K562 (cell line): Measurements from ENCODE around the gene GYS1. TPM values are rescaled to one million over a fixed set of nuclear protein-coding genes. Genes with fewer than 3 reads are reported as not detected.
A peak's percentile ranks its signal among the peaks of the same experiment; 100 is the strongest.

Source experiments
- ATAC-seq: fragments of 200-7000 bp; cut with Tn5 transposase; 3 replicates; pipeline ENCODE4 v1.9.1; 2020; ENCODE audit warnings: moderate library complexity
- BruUV-seq: library from RNA; stranded (reverse); fragments of 400-500 nt; replicated peaks from 2 replicates; lab custom pipeline; 2021; lab: Mats Ljungman, UMichigan
- CTCF ChIA-PET: fragments of 300-600 bp; formaldehyde crosslinking; extraction: SDS; loops from one replicate; lab custom pipeline; 2021; ENCODE audit warnings: low intra/inter-chr PET ratio; lab: Yijun Ruan, JAX
- POLR2A ChIA-PET: fragments of 300-600, 350-650 bp; sonication (Branson Sonifier 250); formaldehyde crosslinking; extraction: SDS; loops from one replicate; lab custom pipeline; 2021; ENCODE audit warnings: antibody characterized with exemption, inconsistent platforms; lab: Yijun Ruan, JAX
- DNase-seq, 4 experiments: peaks; one replicate each; pipeline versions ENCODE4 v3.0.0 to v3.0.0-alpha.2; 2011 to 2018; ENCODE audit warnings: low spot score in 3 of 4, mixed read lengths in 3 of 4; ENCODE audit errors: extremely low read depth in 1 of 4
- FAIRE-seq: peaks from 2 replicates; lab custom pipeline; 2011; peaks lifted over from hg19 to GRCh38; lab: Jason Lieb, UNC
- H2AFZ ChIP-seq: 2 replicates; pipeline ENCODE4 v1.6.0; 2011; ENCODE audit warnings: low read depth, low read length, control low read depth, inconsistent platforms
- H3K27ac ChIP-seq: fragments of 200-600 bp; 3 replicates; pipeline ENCODE4 v1.8.0; 2011; ENCODE audit warnings: low read depth, mild to moderate bottlenecking, control low read depth, inconsistent platforms, low read length, moderate library complexity, mixed read lengths; ENCODE audit errors: extremely low read depth
- H3K27me3 ChIP-seq, 2 experiments: fragments of 300-600 bp in 1 of 2; 2 replicates in 1 of 2; 3 replicates in 1 of 2; pipeline versions ENCODE4 v1.6.0 to v1.8.0; 2011; ENCODE audit warnings: inconsistent platforms in 2 of 2, low read length in 2 of 2, mild to moderate bottlenecking in 1 of 2, mixed read lengths in 1 of 2, moderate library complexity in 1 of 2; ENCODE audit not compliant: control insufficient read depth in 2 of 2, insufficient read depth in 2 of 2
- H3K36me3 ChIP-seq: fragments of 300-600 bp; 3 replicates; pipeline ENCODE4 v1.8.0; 2011; ENCODE audit warnings: mild to moderate bottlenecking, low read length, inconsistent platforms; ENCODE audit not compliant: control insufficient read depth, insufficient read depth
- H3K4me1 ChIP-seq, 2 experiments: fragments of 200-600 bp in 1 of 2; replicated peaks in 1 of 2; 2 replicates in 1 of 2; 3 replicates in 1 of 2; pipeline versions ENCODE4 v1.5.1 to v1.8.0; 2011; ENCODE audit warnings: inconsistent platforms in 2 of 2, low read length in 2 of 2, mild to moderate bottlenecking in 1 of 2, mixed read lengths in 1 of 2, moderate library complexity in 1 of 2; ENCODE audit not compliant: control insufficient read depth in 2 of 2, insufficient read depth in 2 of 2
- H3K4me2 ChIP-seq: 2 replicates; pipeline ENCODE4 v1.6.1; 2011; ENCODE audit warnings: low read length, control low read depth, inconsistent platforms, mixed read lengths; ENCODE audit not compliant: insufficient read depth
- H3K4me3 ChIP-seq: fragments of 200-600 bp; sonication (generic), shearing (Covaris generic); 2 replicates; pipeline ENCODE4 v1.5.1; 2016; ENCODE audit warnings: control low read depth, inconsistent platforms
- H3K79me2 ChIP-seq: fragments of 200-600 bp; 3 replicates; pipeline ENCODE4 v1.8.0; 2011; ENCODE audit warnings: low read length, inconsistent platforms; ENCODE audit not compliant: control insufficient read depth, insufficient read depth
- H3K9ac ChIP-seq, 2 experiments: 2 replicates each; pipeline versions ENCODE4 v1.6.0 to v1.6.1; 2011; ENCODE audit warnings: low read depth in 2 of 2, low read length in 2 of 2, control low read depth in 1 of 2, inconsistent platforms in 1 of 2, mild to moderate bottlenecking in 1 of 2, mixed read lengths in 1 of 2; ENCODE audit not compliant: insufficient read depth in 1 of 2
- H3K9me1 ChIP-seq: one replicate; pipeline ENCODE4 v1.6.0; 2011; ENCODE audit warnings: inconsistent platforms, mild to moderate bottlenecking, low read length, moderate library complexity; ENCODE audit not compliant: control insufficient read depth, insufficient read depth
- H3K9me3 ChIP-seq: replicated peaks from 2 replicates; pipeline ENCODE4 v1.5.1; 2011; ENCODE audit warnings: low read depth, low read length, inconsistent platforms; ENCODE audit not compliant: control insufficient read depth, insufficient read depth
- H4K20me1 ChIP-seq: replicated peaks from 2 replicates; pipeline ENCODE4 v1.6.1; 2011; ENCODE audit warnings: low read length, inconsistent platforms, mixed read lengths; ENCODE audit not compliant: control insufficient read depth, insufficient read depth
- BCOR ChIP-seq: fragments of 450-650 bp; IDR thresholded peaks from 2 replicates; pipeline ENCODE4 v1.6.1; 2016
- CEBPB ChIP-seq: fragments of 450-650 bp; IDR thresholded peaks from 2 replicates; pipeline ENCODE4 v1.6.1; 2016; ENCODE audit warnings: missing genetic modification characterization, missing compliant biosample characterization
- CHD1 ChIP-seq: fragments of 200-600 bp; sonication (generic); IDR thresholded peaks from one replicate; pipeline ENCODE4 v1.6.1; 2012; ENCODE audit warnings: mild to moderate bottlenecking, moderate library complexity, low read length, inconsistent platforms
- FOXP1 ChIP-seq: sonication (generic); formaldehyde crosslinking; IDR thresholded peaks from 2 replicates; pipeline ENCODE4 v1.8.0; 2022; ENCODE audit warnings: mild to moderate bottlenecking, missing genetic modification reagents
- HDAC1 ChIP-seq, 2 experiments: fragments of 450-650 bp; IDR thresholded peaks; 2 replicates each; pipeline ENCODE4 v1.6.1; 2016 to 2017; ENCODE audit warnings: inconsistent platforms in 1 of 2, mild to moderate bottlenecking in 1 of 2, moderate library complexity in 1 of 2
- NR2C1 ChIP-seq, 2 experiments: fragments of 450-650 bp; IDR thresholded peaks; 2 replicates each; pipeline ENCODE4 v1.6.1; 2017; ENCODE audit warnings: mild to moderate bottlenecking in 2 of 2, antibody characterized with exemption in 1 of 2, inconsistent platforms in 1 of 2, missing compliant biosample characterization in 1 of 2, missing genetic modification characterization in 1 of 2
- PHF20 ChIP-seq: fragments of 450-650 bp; IDR thresholded peaks from 2 replicates; pipeline ENCODE4 v1.6.1; 2018; ENCODE audit not compliant: partially characterized antibody
- RBM25 ChIP-seq: fragments of 200-400 bp; formaldehyde crosslinking; IDR thresholded peaks from 2 replicates; pipeline ENCODE4 v1.6.1; 2018; ENCODE audit warnings: low read length, low read depth, moderate library complexity; ENCODE audit not compliant: severe bottlenecking
- RCOR1 ChIP-seq, 2 experiments: IDR thresholded peaks; 2 replicates each; pipeline ENCODE4 v1.6.1; 2012; ENCODE audit warnings: low read depth in 2 of 2, low read length in 2 of 2, borderline replicate concordance in 1 of 2, improper control_type of control experiment in 1 of 2
- RFX7 ChIP-seq: fragments of 250-450 bp; sonication (Bioruptor Pico); IDR thresholded peaks from 2 replicates; pipeline ENCODE4 v1.5.1; 2021; ENCODE audit warnings: mild to moderate bottlenecking
- SPI1 ChIP-seq: IDR thresholded peaks from 2 replicates; pipeline ENCODE4 v1.6.1; 2011; ENCODE audit warnings: low read depth, low read length, control low read depth, borderline replicate concordance
- ZBTB33 ChIP-seq: sonication (generic); formaldehyde crosslinking; IDR thresholded peaks from 2 replicates; pipeline ENCODE4 v1.8.1; 2023; ENCODE audit warnings: mild to moderate bottlenecking, missing genetic modification reagents
- ZFP36 ChIP-seq: fragments of 150-350 bp; IDR thresholded peaks from 2 replicates; pipeline ENCODE4 v1.6.1; 2018; ENCODE audit warnings: low read length, low read depth; ENCODE audit not compliant: partially characterized antibody
- ZNF121 ChIP-seq: sonication (generic); formaldehyde crosslinking; conservative IDR thresholded peaks from 2 replicates; pipeline ENCODE4 v1.8.0; 2022; ENCODE audit warnings: missing genetic modification reagents
- ZNF668 ChIP-seq: fragments of 250-450 bp; sonication (Bioruptor Pico); IDR thresholded peaks from 2 replicates; pipeline ENCODE4 v1.8.0; 2022; ENCODE audit warnings: mild to moderate bottlenecking, inconsistent platforms
- ZNF764 ChIP-seq: fragments of 250-450 bp; sonication (Bioruptor Pico); IDR thresholded peaks from 2 replicates; pipeline ENCODE4 v1.4.0; 2020; ENCODE audit warnings: low read depth, mild to moderate bottlenecking, moderate library complexity
- WGBS: fragments of 100-300 bp; shearing (Covaris generic); methylation state at CpG from one replicate; pipeline ENCODE4 v1.1.6; 2016; ENCODE audit warnings: low coverage, mixed read lengths; ENCODE audit not compliant: insufficient coverage; ENCODE audit errors: missing lambda C conversion rate; 5-methylcytosine and 5-hydroxymethylcytosine counted together
- in situ Hi-C: fragments of 300-500 bp; cut with MboI; formaldehyde crosslinking; loops from 4 replicates; pipeline ENCODE4 v1.15.0; 2018; ENCODE audit warnings: inconsistent platforms, mixed read lengths
- intact Hi-C: fragments of 100-400 bp; cut with micrococcal nuclease; formaldehyde crosslinking; loops from 2 replicates; pipeline ENCODE4 v1.14.2; 2022
- polyA plus RNA-seq, 8 experiments: library from polyadenylated mRNA; depleted of rRNA in 4 of 8; stranded (reverse) in 5 of 8; unstranded in 3 of 8; fragments of >200 nt; fragmentation: Nextera tagmentation in 2 of 8; fragmentation: Illumina TruSeq in 1 of 8; extraction: Ambion mirVana in 2 of 8; extraction: Trizol in 1 of 8; gene quantifications; 2 replicates each; pipeline versions ENCODE4 v1.2.1 to v1.2.3, GENCODE V29; 2011 to 2014; ENCODE audit warnings: inconsistent platforms in 1 of 8, missing spikeins in 1 of 8
- total RNA-seq, 7 experiments: library from RNA; depleted of rRNA in 6 of 7; stranded (reverse); fragments of >200 nt in 6 of 7; fragmentation: Illumina TruSeq in 2 of 7; extraction: Trizol in 2 of 7; gene quantifications; 2 replicates each; pipeline versions ENCODE4 v1.2.1 to v1.2.3, GENCODE V29; 2011 to 2021; ENCODE audit warnings: low replicate concordance in 1 of 7

Gene GYS1
- total and polyA plus RNA-seq, 9 of the 15 experiments (the other 6 are each of a cell fraction or from before 2014, with no cell fraction given) = 1.9 to 31.1 (median 15.2) TPM

DNA sequence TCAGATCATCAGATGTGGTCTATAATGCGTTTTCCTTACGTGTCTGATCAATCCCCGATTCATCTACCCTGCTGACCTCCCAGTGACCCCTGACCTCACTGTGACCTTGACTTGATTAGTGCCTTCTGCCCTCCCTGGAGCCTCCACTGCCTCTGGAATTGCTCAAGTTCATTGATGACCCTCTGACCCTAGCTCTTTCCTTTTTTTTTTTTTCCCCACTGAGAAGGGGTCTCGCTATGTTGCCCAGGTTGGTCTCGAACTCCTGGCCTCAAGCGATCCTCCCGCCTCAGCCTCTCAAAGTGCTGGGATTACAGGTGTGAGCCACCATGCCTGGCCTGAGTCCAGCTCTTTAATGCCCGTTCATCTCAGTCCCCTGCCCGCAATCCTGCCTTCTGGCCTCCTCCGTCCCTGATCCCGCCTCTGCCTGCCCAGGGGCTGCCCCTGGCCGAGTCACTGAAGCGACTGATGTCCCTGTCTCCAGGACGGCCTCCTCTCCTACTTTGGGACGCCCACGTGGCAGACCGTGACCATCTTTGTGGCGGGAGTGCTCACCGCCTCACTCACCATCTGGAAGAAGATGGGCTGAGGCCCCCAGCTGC is 32.0 kb downstream of the GYS1 start (continued):
- TF ChIP-seq ZNF764 (CRISPR knock-in tag) (no peak), HDAC1 (IDR thresholded peaks at IDR 0.05) (peak in 1 of 2 experiments; percentile 28; a peak in 1 of 4 replicates), ZNF121 (CRISPR knock-in tag) (peak; percentile 91), NR2C1 (IDR thresholded peaks at IDR 0.05) (peak; percentile 90), NR2C1 (tag; IDR thresholded peaks at IDR 0.05) (peak; percentile 89)

GRCh38 chr19:48959341-48960239 is 33.5 kb downstream of the GYS1 start:
- H2AFZ ChIP-seq = no peak overlapping the region
- WGBS = 66% methylated on average over 13 of the region's 16 CpGs
- no peaks in the 10 kb centered on the region for H3K9me3 ChIP-seq
- CTCF ChIA-PET = no interaction called here
- H3K79me2 ChIP-seq = peaks cover 42% of the 10 kb centered on the region
- no peaks in the 10 kb centered on the region for H3K27me3 ChIP-seq
- H3K4me3 ChIP-seq = no peak overlapping the region
- peaks cover 22% of the 10 kb centered on the region for H3K36me3 ChIP-seq
- H3K9ac ChIP-seq = no peak overlapping the region
- intact Hi-C loops = no loop called here
- FAIRE-seq (no peak), DNase-seq (no peak), ATAC-seq (no peak)
- no peaks in the 10 kb centered on the region for H3K9me1 ChIP-seq
- POLR2A ChIA-PET = interaction anchor here (0.6 to 1.6 kb wide), 6 partner anchors 8 to 90 kb away, joined by 3 to 7 read pairs (median 5); partner anchors contain the start of gene PPP1R15A
- BruUV-seq = no TSS peak
- in situ Hi-C loops = loop anchor here (10.0 kb wide), 1 partner anchor 85 kb away; the partner anchor contains the start of gene PPP1R15A
- no peak overlapping the region for H3K27ac ChIP-seq
- no peaks in the 10 kb centered on the region for H4K20me1 ChIP-seq
- H3K4me1 ChIP-seq = peaks cover 26 to 56% of the 10 kb centered on the region in 2 experiments
- no peak overlapping the region for H3K4me2 ChIP-seq
- TF ChIP-seq RCOR1 (IDR thresholded peaks at IDR 0.05; ENCODE audit: borderline replicate concordance in 1 of 2, low read depth in 2 of 2, low read length in 2 of 2) = 0 out of 4 replicates have a peak, but pooled peaks of 1 of the 2 experiments have one; percentile 10
- peak; percentile 52; the same call in 1 of the 2 replicates for TF ChIP-seq BCOR
- no peak for TF ChIP-seq RFX7 (CRISPR knock-in tag)
- TF ChIP-seq ZFP36 = peak; percentile 75
- peak; percentile 63 for TF ChIP-seq RBM25
- TF ChIP-seq CEBPB (tag) = peak; percentile 72
- TF ChIP-seq SPI1 = peak; percentile 98
- no peak for TF ChIP-seq ZNF668
- TF ChIP-seq ZBTB33 (CRISPR knock-in tag) = peak; percentile 81; the same call in 1 of the 2 replicates
- no peak for TF ChIP-seq PHF20
- no peak for TF ChIP-seq CHD1
- no peak for TF ChIP-seq FOXP1 (CRISPR knock-in tag)
